ENCODE data around the gene SLC29A3.

Gene SLC29A3

DNA sequence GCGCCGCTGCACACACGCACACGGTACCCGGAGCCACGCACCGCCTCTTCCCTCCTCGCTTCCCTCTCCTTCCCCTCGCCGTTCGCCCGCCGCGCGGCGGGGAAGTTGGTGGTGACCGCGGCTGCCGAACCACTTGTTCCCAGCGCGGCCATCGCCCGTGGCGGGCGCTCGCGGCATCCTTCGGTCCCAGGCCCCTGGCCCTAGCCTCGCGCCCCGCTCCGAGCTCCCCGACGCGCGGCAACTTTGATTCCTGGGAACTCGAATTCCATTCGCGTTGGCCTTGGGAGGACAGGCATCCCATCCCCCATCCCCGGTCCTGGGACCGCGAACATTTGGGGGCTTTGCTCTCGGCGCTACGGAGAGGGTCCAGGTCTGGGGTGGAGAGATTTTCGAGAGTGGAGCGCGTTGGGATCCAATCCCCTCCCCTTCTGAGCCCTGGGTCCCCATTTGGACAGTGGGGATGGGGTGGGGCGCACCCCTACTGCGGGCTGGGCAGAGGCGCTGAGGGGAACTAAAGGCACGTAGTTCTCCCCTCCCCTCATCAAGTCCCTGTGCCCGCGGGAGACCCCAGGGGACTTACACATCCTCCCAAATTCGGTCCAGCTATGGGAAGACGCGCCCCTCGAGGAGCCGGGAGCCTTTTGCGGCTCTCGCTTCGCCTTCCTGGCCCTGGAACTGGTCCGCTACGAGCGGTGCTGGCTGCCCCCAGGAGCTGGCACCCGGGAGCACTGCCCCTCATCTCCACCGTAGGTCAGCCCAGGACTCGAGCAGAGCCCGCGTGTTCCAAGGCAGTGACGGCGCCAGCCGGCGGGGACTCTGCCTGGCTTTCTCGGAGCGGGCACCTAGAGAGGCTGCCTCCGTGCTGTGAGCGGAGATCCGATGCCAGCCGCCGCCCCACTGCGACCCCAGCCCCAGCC is 78.5 kb downstream of the SLC29A3 start:
- TF ChIP-seq L3MBTL2 (conservative IDR thresholded peaks at IDR 0.05) (peak; percentile 61; the same call in 1 of the 2 replicates), SUZ12 (IDR thresholded peaks at IDR 0.05) (no peak)
- ChIA-PET CTCF (interaction anchor here (0.5 to 1.0 kb wide), 3 partner anchors 173 to 341 kb away, joined by 3 to 6 read pairs (median 3); no protein-coding TSS in a partner anchor), POLR2A (no interaction called here)
- DNase-seq (ENCODE audit: extremely low spot score), result peak; percentile 22

DNA sequence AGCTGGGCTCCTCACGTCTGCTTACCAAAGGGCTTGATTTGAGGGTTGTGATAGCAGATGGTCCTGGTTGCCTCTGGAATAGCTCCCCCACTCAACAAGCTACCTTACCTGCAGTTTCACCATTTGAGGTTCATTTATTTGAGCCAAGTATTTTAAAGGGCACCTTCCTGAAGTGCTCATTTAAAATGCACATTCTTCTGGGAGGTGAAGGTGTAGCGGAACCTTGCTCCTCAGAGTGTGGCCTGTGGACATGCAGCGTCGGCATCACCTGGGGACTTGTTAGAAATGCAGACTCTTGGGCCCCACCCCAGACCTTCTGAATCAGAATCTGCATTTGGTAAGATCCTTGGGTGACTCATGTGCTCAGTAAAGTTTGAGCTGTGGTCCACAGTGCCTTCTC is 79.9 kb downstream of the SLC29A3 start:
- CTCF ChIA-PET, result interaction anchor here (1.0 to 1.1 kb wide), 2 partner anchors 15 to 222 kb away, joined by 3 read pairs; no protein-coding TSS in a partner anchor
- TF ChIP-seq L3MBTL2 (conservative IDR thresholded peaks at IDR 0.05), result no peak
- TF ChIP-seq HDGF (IDR thresholded peaks at IDR 0.05; ENCODE audit: borderline replicate concordance), result no peak
- TF ChIP-seq FOXA1 (IDR thresholded peaks at IDR 0.05), result no peak
- no peak for TF ChIP-seq LEF1 (IDR thresholded peaks at IDR 0.05; ENCODE audit: borderline replicate concordance)
- TF ChIP-seq CTBP1 (IDR thresholded peaks at IDR 0.05; ENCODE audit: borderline replicate concordance), result no peak
- no peak for TF ChIP-seq ELF4 (IDR thresholded peaks at IDR 0.05)
- TF ChIP-seq SP1 (IDR thresholded peaks at IDR 0.05), result no peak
- no peak for TF ChIP-seq FOXM1 (IDR thresholded peaks at IDR 0.05; ENCODE audit: borderline replicate concordance)
- no peak for TF ChIP-seq SUZ12 (IDR thresholded peaks at IDR 0.05)
- TF ChIP-seq ARNT (IDR thresholded peaks at IDR 0.05), result no peak
- TF ChIP-seq FOXK2 (IDR thresholded peaks at IDR 0.05), result no peak
- no peak for TF ChIP-seq BHLHE40 (IDR thresholded peaks at IDR 0.05; ENCODE audit: borderline replicate concordance)
- no peak for TF ChIP-seq ZNF384 (IDR thresholded peaks at IDR 0.05)
- TF ChIP-seq NFRKB (IDR thresholded peaks at IDR 0.05), result no peak
- no peak for TF ChIP-seq TARDBP (IDR thresholded peaks at IDR 0.05)

DNA sequence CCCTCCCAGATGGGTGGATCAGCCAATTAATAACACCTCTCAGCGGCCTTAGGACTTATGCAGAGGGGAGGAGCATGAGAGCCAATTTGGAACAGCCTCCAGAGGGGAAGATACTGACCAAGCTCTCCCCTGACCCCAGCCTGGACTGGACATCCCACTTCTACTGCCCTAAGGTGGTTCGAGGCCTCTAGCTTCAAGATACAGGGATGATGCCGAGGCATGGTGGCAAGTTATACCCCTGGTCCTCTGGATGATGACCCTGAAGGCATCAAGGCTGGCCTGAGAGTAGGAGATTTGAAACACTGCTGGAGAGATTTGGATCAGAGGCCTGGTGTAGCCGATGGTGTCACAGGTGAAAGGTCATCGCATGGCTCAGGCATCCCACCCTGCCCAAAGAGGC is 80.9 kb downstream of the SLC29A3 start:
- no peak for DNase-seq (ENCODE audit: extremely low spot score)
- TF ChIP-seq FOXA1 (IDR thresholded peaks at IDR 0.05), result no peak
- no peak for TF ChIP-seq L3MBTL2 (conservative IDR thresholded peaks at IDR 0.05)
- no peak for TF ChIP-seq TARDBP (IDR thresholded peaks at IDR 0.05)
- TF ChIP-seq CTBP1 (IDR thresholded peaks at IDR 0.05; ENCODE audit: borderline replicate concordance), result no peak
- TF ChIP-seq LEF1 (IDR thresholded peaks at IDR 0.05; ENCODE audit: borderline replicate concordance), result no peak
- no peak for TF ChIP-seq FOXM1 (IDR thresholded peaks at IDR 0.05; ENCODE audit: borderline replicate concordance)
- no peak for TF ChIP-seq FOXK2 (IDR thresholded peaks at IDR 0.05)
- no peak for TF ChIP-seq SP1 (IDR thresholded peaks at IDR 0.05)
- no peak for TF ChIP-seq ARNT (IDR thresholded peaks at IDR 0.05)
- TF ChIP-seq, protein P1, sequence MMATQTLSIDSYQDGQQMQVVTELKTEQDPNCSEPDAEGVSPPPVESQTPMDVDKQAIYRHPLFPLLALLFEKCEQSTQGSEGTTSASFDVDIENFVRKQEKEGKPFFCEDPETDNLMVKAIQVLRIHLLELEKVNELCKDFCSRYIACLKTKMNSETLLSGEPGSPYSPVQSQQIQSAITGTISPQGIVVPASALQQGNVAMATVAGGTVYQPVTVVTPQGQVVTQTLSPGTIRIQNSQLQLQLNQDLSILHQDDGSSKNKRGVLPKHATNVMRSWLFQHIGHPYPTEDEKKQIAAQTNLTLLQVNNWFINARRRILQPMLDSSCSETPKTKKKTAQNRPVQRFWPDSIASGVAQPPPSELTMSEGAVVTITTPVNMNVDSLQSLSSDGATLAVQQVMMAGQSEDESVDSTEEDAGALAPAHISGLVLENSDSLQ (IDR thresholded peaks at IDR 0.05), result no peak
- no peak for TF ChIP-seq ZNF384 (IDR thresholded peaks at IDR 0.05)
- TF ChIP-seq BHLHE40 (IDR thresholded peaks at IDR 0.05; ENCODE audit: borderline replicate concordance), result no peak
- TF ChIP-seq HDGF (IDR thresholded peaks at IDR 0.05; ENCODE audit: borderline replicate concordance), result no peak
- no peak for TF ChIP-seq ELF4 (IDR thresholded peaks at IDR 0.05)
- no peak for TF ChIP-seq SUZ12 (IDR thresholded peaks at IDR 0.05)
- POLR2A ChIA-PET, result no interaction called here
- CTCF ChIA-PET, result no interaction called here

More for the DNA sequence above, 79.9 kb downstream of the SLC29A3 start:
- DNase-seq (ENCODE audit: extremely low spot score), result no peak
- POLR2A ChIA-PET, result no interaction called here

DNA sequence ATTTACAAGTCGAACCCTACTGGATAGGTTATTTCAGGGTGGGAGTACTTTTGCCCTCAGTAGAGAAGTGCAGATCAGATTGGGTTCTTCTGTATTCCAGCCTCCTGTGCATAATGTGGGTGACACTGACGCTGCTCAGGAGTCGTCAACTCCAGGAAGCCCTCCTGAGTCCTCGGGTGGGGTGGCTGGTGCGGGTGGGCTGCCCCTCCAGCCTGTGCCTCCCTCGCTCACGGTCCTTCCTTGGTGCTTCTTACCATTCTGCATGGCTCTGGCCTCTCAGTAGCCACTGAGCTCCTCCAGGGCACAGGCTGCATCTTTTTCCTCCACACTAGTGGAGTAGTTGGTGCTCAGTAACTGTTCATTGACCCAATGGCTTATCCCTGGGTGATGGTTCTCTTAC is 82.0 kb downstream of the SLC29A3 start:
- CTCF ChIA-PET, result no interaction called here
- DNase-seq (ENCODE audit: extremely low spot score), result no peak
- POLR2A ChIA-PET, result no interaction called here
- TF ChIP-seq SP1 (IDR thresholded peaks at IDR 0.05) (no peak), CTBP1 (IDR thresholded peaks at IDR 0.05; ENCODE audit: borderline replicate concordance) (no peak), L3MBTL2 (conservative IDR thresholded peaks at IDR 0.05) (no peak), FOXM1 (IDR thresholded peaks at IDR 0.05; ENCODE audit: borderline replicate concordance) (no peak), SUZ12 (IDR thresholded peaks at IDR 0.05) (no peak), ELF4 (IDR thresholded peaks at IDR 0.05) (no peak)
- TF ChIP-seq, protein P1 (IDR thresholded peaks at IDR 0.05), result no peak

DNA sequence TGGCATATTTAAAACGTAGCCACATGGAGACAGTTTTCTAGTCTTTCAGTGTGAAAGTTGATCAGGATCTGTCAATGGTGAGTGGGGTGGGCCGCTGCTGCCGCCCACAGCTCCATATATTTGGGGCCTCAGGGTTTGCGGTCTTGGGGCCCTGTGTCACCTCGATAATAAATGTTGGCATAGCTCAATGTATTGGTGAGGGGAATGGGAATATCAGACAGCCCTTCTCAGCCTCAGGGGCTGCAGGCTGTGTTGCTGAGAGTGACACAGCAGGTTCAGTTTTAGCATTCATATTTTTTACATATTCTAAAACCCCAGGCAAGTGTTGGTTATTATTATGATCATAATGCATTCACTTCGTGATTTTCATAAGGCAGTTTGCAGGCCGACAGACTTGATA is 82.9 kb downstream of the SLC29A3 start:
- DNase-seq (ENCODE audit: extremely low spot score), result no peak
- CTCF ChIA-PET, result interaction anchor here (0.6 kb wide), 1 partner anchor 150 kb away, joined by 3 read pairs; no protein-coding TSS in a partner anchor
- POLR2A ChIA-PET, result no interaction called here
- TF ChIP-seq SP1 (IDR thresholded peaks at IDR 0.05) (no peak), ZNF384 (IDR thresholded peaks at IDR 0.05) (no peak), FOXA1 (IDR thresholded peaks at IDR 0.05) (no peak), L3MBTL2 (conservative IDR thresholded peaks at IDR 0.05) (no peak), TARDBP (IDR thresholded peaks at IDR 0.05) (no peak), FOXK2 (IDR thresholded peaks at IDR 0.05) (no peak)
- TF ChIP-seq, protein P1 (IDR thresholded peaks at IDR 0.05), result no peak

DNA sequence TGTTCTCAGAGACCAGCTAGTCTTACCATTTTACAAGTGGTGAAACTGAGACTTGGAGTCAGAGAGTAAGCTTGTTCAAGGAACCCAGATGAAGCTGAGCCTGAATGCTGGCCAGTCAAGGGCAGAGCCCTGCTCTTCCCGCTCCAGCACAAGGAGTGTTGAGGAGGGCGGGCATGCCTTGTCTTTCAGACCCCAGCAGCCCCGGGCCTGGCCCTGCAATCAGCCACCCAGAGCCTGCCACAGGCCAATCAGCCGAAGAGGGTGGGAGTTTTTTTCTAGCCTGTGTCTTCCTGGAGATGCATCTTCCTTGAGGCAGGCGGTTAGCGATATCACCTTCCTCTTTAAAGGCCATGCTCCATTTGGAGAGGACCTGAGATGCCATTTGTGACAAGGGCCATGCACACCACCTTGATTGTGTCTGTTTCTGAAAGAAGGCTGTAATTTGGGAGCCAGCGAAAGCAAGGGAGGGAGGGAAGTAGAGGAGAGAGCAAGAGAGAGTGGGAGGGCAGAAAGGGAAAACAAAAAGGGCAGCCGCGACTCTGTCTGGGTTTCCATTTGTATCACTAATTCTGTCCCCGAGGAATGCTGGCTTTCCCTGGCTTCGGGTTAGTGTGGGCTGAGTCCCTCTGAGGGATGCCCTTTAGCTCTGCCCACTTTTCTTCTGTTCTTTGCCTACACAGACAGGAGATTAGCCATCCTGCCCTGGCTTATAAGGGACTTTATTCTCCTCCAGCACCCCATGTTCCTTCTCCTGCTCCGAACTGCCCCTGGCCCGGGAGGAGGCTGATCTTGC is 85.6 kb downstream of the SLC29A3 start:
- TF ChIP-seq SUZ12 (IDR thresholded peaks at IDR 0.05) (no peak), L3MBTL2 (conservative IDR thresholded peaks at IDR 0.05) (no peak)
- TF ChIP-seq, protein P1 (IDR thresholded peaks at IDR 0.05), result no peak
- POLR2A ChIA-PET, result no interaction called here
- CTCF ChIA-PET, result no interaction called here
- no peak for DNase-seq (ENCODE audit: extremely low spot score)

Data from HEK293T (cell line).